HG03097 (cell line): Measurements from ENCODE around the gene ARNT2.

ENCODE experiments used
- ATAC-seq: cut with Tn5 transposase; IDR thresholded peaks from one replicate; pipeline ENCODE4 v1.9.1; 2021; ENCODE audit not compliant: unreplicated experiment, low FRiP score

The ARNT2 gene

GRCh38 chr15:80487839-80488390, 83.7 kb downstream of the ARNT2 start:
- no peak for ATAC-seq

GRCh38 chr15:80489030-80489594, 84.9 kb downstream of the ARNT2 start:
- no peak for ATAC-seq

- ATAC-seq, result no peak
Observed at GRCh38 chr15:80490431-80490990, 86.3 kb downstream of the ARNT2 start.

GRCh38 chr15:80491163-80491847, 87.1 kb downstream of the ARNT2 start:
- ATAC-seq, result no peak

GRCh38 chr15:80492409-80492808, 88.2 kb downstream of the ARNT2 start:
- ATAC-seq, result no peak

GRCh38 chr15:80492874-80493273, 88.7 kb downstream of the ARNT2 start:
- ATAC-seq, result no peak

GRCh38 chr15:80494351-80494751, 90.2 kb downstream of the ARNT2 start:
- no peak for ATAC-seq

GRCh38 chr15:80494756-80495155, 90.6 kb downstream of the ARNT2 start:
- ATAC-seq, result no peak

- ATAC-seq, result no peak
Observed at GRCh38 chr15:80495401-80495942, 91.3 kb downstream of the ARNT2 start.

GRCh38 chr15:80496096-80496495, 91.9 kb downstream of the ARNT2 start:
- no peak for ATAC-seq

- no peak for ATAC-seq
Observed at GRCh38 chr15:80497221-80497620, 93.0 kb downstream of the ARNT2 start.

- ATAC-seq, result no peak
Observed at GRCh38 chr15:80498652-80499051, 94.5 kb downstream of the ARNT2 start.

GRCh38 chr15:80500021-80500420, 95.8 kb downstream of the ARNT2 start:
- ATAC-seq, result no peak

GRCh38 chr15:80501476-80501875, 97.3 kb downstream of the ARNT2 start:
- no peak for ATAC-seq

GRCh38 chr15:80502782-80503181, 98.6 kb downstream of the ARNT2 start:
- no peak for ATAC-seq

GRCh38 chr15:80503319-80503952, 99.3 kb downstream of the ARNT2 start:
- no peak for ATAC-seq

GRCh38 chr15:80504931-80505330, 100.7 kb downstream of the ARNT2 start:
- no peak for ATAC-seq

- no peak for ATAC-seq
Observed at GRCh38 chr15:80506286-80506893, 102.2 kb downstream of the ARNT2 start.

GRCh38 chr15:80507131-80507530, 102.9 kb downstream of the ARNT2 start:
- no peak for ATAC-seq

GRCh38 chr15:80507638-80508316, 103.6 kb downstream of the ARNT2 start:
- ATAC-seq, result no peak
